ENCODE data around the gene METAP2.

Gene METAP2

GRCh38 chr12:95551913-95552516 is 78.1 kb downstream of the METAP2 start:
- DNase-seq = no peak

- no peak for DNase-seq
Measured at GRCh38 chr12:95553197-95553943, 79.4 kb downstream of the METAP2 start.

- no peak for DNase-seq
Measured at GRCh38 chr12:95554532-95555071, 80.7 kb downstream of the METAP2 start.

- no peak for DNase-seq
Measured at GRCh38 chr12:95557625-95558024, 83.7 kb downstream of the METAP2 start.
